Measurements from ENCODE around the gene BHLHE41.

BHLHE41 gene

DNA sequence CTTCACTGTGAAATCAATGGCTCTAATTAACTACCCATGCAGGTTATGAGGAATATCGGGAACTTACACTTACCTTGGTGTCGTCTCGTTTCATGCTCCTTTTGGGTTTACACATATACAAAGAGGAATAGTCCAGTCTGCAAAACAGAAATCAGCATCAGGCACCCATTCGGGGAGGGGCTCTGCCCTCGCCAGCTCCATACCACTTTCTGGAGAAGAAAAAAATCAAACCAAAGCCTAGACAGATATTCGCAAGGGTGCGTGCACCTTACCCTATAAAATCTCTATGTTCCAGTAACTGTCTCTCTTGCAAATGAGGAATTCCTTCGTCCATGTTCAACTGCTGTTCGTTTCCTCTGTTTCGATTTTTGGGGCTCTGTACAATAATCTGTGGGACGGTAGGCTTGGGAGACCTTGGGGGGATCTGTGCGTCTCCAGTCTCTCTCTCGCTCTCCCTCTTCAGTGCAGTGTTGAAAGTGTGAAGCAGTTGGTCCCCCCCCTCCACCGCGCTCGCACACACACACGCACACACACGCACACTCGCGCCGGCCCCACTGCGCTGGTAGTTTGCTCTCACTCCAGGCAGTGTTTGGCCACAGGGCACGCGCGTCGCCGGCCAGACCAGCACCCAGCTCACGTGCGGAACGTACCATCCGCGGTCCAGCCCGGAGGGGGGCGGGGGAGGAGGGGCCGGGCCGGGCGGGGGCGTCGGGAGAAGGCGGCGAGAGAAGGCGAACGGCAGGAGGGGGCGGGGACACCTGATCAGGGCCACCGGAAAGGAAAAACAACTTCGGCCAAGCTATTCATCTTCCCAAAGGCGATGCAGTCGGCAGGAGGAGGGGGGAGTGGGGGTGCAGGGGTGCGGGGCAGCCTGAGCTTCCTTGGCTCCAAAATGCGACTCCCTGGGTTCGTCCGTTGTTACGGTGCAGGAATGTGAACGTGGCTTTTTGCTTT, at the start of gene BHLHE41:
Gene BHLHE41, minus strand, starts transcription at position 592 of the 954 bp plus-strand sequence. Its CDS starts 258 bp downstream, at position 334.
- H3K27ac ChIP-seq: no peak within 1 kb of the TSS
- H3K4me3 ChIP-seq: peak within 1 kb of the TSS; percentile 85
- no peaks in the 10 kb centered on the region for H3K36me3 ChIP-seq (ENCODE audit: insufficient read depth, low read length)
- no peak within 1 kb of the TSS for H3K9ac ChIP-seq (ENCODE audit: insufficient read length)
- no peaks in the 10 kb centered on the region for H3K9me3 ChIP-seq (ENCODE audit: low read depth, low read length)
- DNase-seq (ENCODE audit: low read depth, low spot score): no peak
- TF ChIP-seq EZH2 (IDR thresholded peaks at IDR 0.05) (peak; percentile 90), POLR2AphosphoS5 (IDR thresholded peaks at IDR 0.05; ENCODE audit: borderline replicate concordance, low read depth, low read length) (no peak)

DNA sequence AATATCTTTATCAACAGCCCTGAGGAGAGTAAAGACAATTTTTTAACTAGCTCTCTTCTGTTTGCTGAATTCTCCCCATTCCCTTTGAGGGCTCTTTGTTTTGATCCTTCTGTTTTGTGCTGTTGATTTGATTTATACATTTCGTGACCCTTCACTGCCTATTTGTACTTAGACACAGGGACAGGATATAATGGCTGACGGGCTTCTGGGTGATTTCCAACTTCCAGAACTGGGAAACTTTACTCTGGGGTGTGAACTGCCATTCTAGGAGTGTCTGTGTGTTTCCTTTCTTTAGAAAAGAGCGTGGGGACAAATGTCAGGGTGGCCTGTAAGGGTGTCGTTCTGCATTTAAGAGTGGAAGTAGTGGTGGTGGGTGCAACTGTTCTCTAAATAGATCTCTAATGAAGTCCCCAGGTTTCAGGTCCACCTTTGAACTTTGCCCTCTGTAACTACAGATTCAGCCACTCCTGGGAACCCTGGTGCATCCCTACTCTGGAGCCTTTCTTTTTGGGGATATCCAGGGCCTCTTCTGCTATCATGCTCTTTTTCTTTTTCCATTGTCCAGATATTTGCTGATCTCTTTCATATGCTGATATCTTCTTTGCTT, 48.2 kb upstream of the BHLHE41 start:
- H3K9ac ChIP-seq (ENCODE audit: insufficient read length): no peak overlapping the region
- TF ChIP-seq POLR2AphosphoS5 (IDR thresholded peaks at IDR 0.05; ENCODE audit: borderline replicate concordance, low read depth, low read length): no peak
- no peak for TF ChIP-seq FOXP2 (optimal IDR thresholded peaks at IDR 0.05; ENCODE audit: control extremely low read depth, extremely low read length, insufficient read depth)
- no peak overlapping the region for H3K27ac ChIP-seq
- no peaks in the 10 kb centered on the region for H3K9me3 ChIP-seq (ENCODE audit: low read depth, low read length)
- no peaks in the 10 kb centered on the region for H3K36me3 ChIP-seq (ENCODE audit: insufficient read depth, low read length)
- no peak overlapping the region for H3K4me3 ChIP-seq
- no peak for DNase-seq (ENCODE audit: low read depth, low spot score)

GRCh38 chr12:26172539-26172938, 47.7 kb upstream of the BHLHE41 start:
- TF ChIP-seq EZH2 (IDR thresholded peaks at IDR 0.05) (no peak), FOXP2 (optimal IDR thresholded peaks at IDR 0.05; ENCODE audit: control extremely low read depth, extremely low read length, insufficient read depth) (no peak), POLR2AphosphoS5 (IDR thresholded peaks at IDR 0.05; ENCODE audit: borderline replicate concordance, low read depth, low read length) (no peak)
- Histone ChIP-seq H3K36me3 (ENCODE audit: insufficient read depth, low read length) (no peaks in the 10 kb centered on the region), H3K9me3 (ENCODE audit: low read depth, low read length) (no peaks in the 10 kb centered on the region), H3K27ac (no peak overlapping the region), H3K9ac (ENCODE audit: insufficient read length) (no peak overlapping the region), H3K4me3 (no peak overlapping the region)
- DNase-seq (ENCODE audit: low read depth, low spot score): no peak

DNA sequence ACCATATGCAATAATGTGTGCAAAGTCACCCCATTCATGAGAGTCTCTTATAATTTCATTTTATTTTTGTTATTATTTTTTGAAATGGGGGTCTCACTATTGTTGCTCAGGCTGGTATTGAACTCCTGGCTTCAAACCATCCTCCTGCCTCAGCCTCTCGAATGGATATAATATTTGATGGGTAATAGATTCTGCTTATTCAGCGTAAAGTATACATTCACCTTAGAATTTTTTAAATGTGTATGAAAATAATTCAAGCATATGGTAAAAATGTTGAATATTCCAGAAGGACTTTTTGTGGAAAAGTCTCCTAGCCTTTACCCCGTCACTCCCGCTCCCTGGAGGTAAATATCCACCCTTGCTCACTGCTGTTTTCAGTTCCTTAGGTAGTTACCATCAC, 47.2 kb upstream of the BHLHE41 start:
- TF ChIP-seq POLR2AphosphoS5 (IDR thresholded peaks at IDR 0.05; ENCODE audit: borderline replicate concordance, low read depth, low read length): no peak
- TF ChIP-seq FOXP2 (optimal IDR thresholded peaks at IDR 0.05; ENCODE audit: control extremely low read depth, extremely low read length, insufficient read depth): no peak
- no peak for TF ChIP-seq EZH2 (IDR thresholded peaks at IDR 0.05)
- Histone ChIP-seq H3K9me3 (ENCODE audit: low read depth, low read length) (no peaks in the 10 kb centered on the region), H3K4me3 (no peak overlapping the region), H3K36me3 (ENCODE audit: insufficient read depth, low read length) (no peaks in the 10 kb centered on the region), H3K27ac (no peak overlapping the region), H3K9ac (ENCODE audit: insufficient read length) (no peak overlapping the region)
- DNase-seq (ENCODE audit: low read depth, low spot score): no peak

DNA sequence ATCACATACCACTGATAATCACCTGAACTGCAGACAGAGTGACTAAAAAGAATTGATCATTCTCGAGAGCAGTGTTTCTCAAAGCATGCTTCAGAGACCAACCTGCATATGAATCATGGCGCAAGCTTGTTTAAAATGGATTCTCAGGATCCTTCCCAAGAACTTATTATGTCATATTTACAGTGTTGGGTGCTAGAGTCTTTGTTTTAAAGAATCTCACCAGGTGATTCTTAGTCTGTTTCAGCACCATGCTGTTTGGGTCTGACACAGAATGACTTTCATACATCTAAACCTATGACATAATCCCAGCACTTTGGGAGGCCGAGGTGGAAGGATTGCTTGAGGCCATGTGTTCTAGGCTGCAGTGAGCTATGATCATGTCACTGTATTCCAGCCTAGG, 39.3 kb upstream of the BHLHE41 start:
- Histone ChIP-seq H3K9me3 (ENCODE audit: low read depth, low read length) (no peaks in the 10 kb centered on the region), H3K27ac (no peak overlapping the region), H3K4me3 (no peak overlapping the region), H3K9ac (ENCODE audit: insufficient read length) (no peak overlapping the region), H3K36me3 (ENCODE audit: insufficient read depth, low read length) (no peaks in the 10 kb centered on the region)
- no peak for DNase-seq (ENCODE audit: low read depth, low spot score)
- TF ChIP-seq POLR2AphosphoS5 (IDR thresholded peaks at IDR 0.05; ENCODE audit: borderline replicate concordance, low read depth, low read length) (no peak), FOXP2 (optimal IDR thresholded peaks at IDR 0.05; ENCODE audit: control extremely low read depth, extremely low read length, insufficient read depth) (no peak)

- no peak for TF ChIP-seq FOXP2 (optimal IDR thresholded peaks at IDR 0.05; ENCODE audit: control extremely low read depth, extremely low read length, insufficient read depth)
- TF ChIP-seq POLR2AphosphoS5 (IDR thresholded peaks at IDR 0.05; ENCODE audit: borderline replicate concordance, low read depth, low read length): no peak
- no peak for TF ChIP-seq EZH2 (IDR thresholded peaks at IDR 0.05)
- H3K36me3 ChIP-seq (ENCODE audit: insufficient read depth, low read length): no peaks in the 10 kb centered on the region
- H3K9ac ChIP-seq (ENCODE audit: insufficient read length): no peak overlapping the region
- no peaks in the 10 kb centered on the region for H3K9me3 ChIP-seq (ENCODE audit: low read depth, low read length)
- DNase-seq (ENCODE audit: low read depth, low spot score): no peak
- no peak overlapping the region for H3K4me3 ChIP-seq
- H3K27ac ChIP-seq: no peak overlapping the region
Measured at GRCh38 chr12:26162905-26163304, 38.1 kb upstream of the BHLHE41 start.

GRCh38 chr12:26162174-26162573, 37.3 kb upstream of the BHLHE41 start:
- H3K9ac ChIP-seq (ENCODE audit: insufficient read length): no peak overlapping the region
- H3K36me3 ChIP-seq (ENCODE audit: insufficient read depth, low read length): no peaks in the 10 kb centered on the region
- no peaks in the 10 kb centered on the region for H3K9me3 ChIP-seq (ENCODE audit: low read depth, low read length)
- H3K27ac ChIP-seq: no peak overlapping the region
- no peak for DNase-seq (ENCODE audit: low read depth, low spot score)
- no peak for TF ChIP-seq FOXP2 (optimal IDR thresholded peaks at IDR 0.05; ENCODE audit: control extremely low read depth, extremely low read length, insufficient read depth)
- no peak for TF ChIP-seq EZH2 (IDR thresholded peaks at IDR 0.05)
- TF ChIP-seq POLR2AphosphoS5 (IDR thresholded peaks at IDR 0.05; ENCODE audit: borderline replicate concordance, low read depth, low read length): no peak
- H3K4me3 ChIP-seq: no peak overlapping the region

DNA sequence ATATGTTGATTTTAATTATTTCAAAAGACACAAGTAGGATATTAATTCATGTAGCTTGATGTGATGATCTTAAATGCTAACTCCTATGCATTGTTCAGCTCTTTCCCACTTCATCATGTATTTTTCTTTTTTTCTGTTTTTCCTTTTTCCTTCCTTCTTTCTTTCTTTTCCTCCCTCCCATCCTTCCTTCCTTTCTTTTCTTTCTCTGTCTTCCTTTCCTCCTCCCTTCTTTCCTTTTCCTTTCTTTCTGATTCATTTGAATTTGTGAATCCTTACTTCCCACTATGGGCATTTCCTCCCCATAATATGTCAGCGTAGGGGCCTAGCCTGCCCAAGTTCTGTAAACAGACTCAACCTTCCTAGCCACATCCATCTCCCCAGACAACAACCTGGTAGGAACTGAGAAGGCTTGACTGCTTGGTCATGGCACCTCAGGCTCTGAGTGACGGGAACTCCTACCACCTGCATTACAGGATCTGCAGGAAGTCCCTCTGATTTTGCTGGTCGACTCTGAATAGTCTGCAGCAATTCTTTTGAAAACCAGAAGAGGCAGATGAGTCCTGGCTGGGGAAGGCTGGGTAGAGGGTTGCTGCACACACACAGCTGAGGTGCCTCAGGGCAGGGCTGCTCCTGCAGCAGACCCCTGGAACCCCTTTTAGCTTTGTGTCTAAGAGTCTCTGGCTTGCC, 33.4 kb upstream of the BHLHE41 start:
- TF ChIP-seq EZH2 (IDR thresholded peaks at IDR 0.05) (no peak), POLR2AphosphoS5 (IDR thresholded peaks at IDR 0.05; ENCODE audit: borderline replicate concordance, low read depth, low read length) (no peak), FOXP2 (optimal IDR thresholded peaks at IDR 0.05; ENCODE audit: control extremely low read depth, extremely low read length, insufficient read depth) (no peak)

More for the DNA sequence above, 33.4 kb upstream of the BHLHE41 start:
- DNase-seq (ENCODE audit: low read depth, low spot score): no peak
- H3K9me3 ChIP-seq (ENCODE audit: low read depth, low read length): no peaks in the 10 kb centered on the region
- H3K9ac ChIP-seq (ENCODE audit: insufficient read length): no peak overlapping the region
- H3K27ac ChIP-seq: no peak overlapping the region
- no peaks in the 10 kb centered on the region for H3K36me3 ChIP-seq (ENCODE audit: insufficient read depth, low read length)
- no peak overlapping the region for H3K4me3 ChIP-seq
